ENCODE data around the gene GDPD2. TPM values are rescaled to one million over a fixed set of nuclear protein-coding genes. Genes with fewer than 3 reads are reported as not detected.

Gene GDPD2
- total RNA-seq, 4 donors from 2014 or later, result not detected

DNA sequence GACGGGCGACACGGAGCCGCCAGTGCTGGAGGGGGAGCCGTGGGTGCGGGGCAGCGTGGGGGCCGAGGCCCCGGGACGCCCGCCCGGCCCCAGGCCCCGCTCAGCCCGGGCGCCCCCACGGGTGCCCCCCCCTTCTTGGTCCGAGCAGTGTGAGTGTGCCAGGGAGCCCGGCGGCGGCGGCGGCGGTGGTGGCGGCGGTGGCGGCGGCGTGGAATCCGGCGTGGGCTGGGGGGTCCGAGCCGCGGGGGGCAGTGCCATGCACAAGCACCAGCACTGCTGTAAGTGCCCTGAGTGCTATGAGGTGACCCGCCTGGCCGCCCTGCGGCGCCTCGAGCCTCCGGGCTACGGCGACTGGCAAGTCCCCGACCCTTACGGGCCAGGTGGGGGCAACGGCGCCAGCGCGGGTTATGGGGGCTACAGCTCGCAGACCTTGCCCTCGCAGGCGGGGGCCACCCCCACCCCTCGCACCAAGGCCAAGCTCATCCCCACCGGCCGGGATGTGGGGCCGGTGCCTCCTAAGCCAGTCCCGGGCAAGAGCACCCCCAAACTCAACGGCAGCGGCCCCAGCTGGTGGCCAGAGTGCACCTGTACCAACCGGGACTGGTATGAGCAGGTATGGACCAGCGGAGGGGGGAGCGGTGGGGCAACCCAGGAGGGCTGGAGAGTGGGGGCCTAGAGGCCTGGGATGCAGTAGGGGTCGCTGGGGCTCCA lies 22.0 kb downstream of the GDPD2 start:
- intact Hi-C loops (cut with DNase I), result no loop called here
- 20% methylated on average over 3 of the region's 61 CpGs; no CpG with 5 or more reads in 1 of the 2 donors for WGBS, 2 donors
- no peaks in the 10 kb centered on the region for H3K4me1 ChIP-seq
- H3K36me3 ChIP-seq, result no peaks in the 10 kb centered on the region
- TF ChIP-seq, protein P1, sequence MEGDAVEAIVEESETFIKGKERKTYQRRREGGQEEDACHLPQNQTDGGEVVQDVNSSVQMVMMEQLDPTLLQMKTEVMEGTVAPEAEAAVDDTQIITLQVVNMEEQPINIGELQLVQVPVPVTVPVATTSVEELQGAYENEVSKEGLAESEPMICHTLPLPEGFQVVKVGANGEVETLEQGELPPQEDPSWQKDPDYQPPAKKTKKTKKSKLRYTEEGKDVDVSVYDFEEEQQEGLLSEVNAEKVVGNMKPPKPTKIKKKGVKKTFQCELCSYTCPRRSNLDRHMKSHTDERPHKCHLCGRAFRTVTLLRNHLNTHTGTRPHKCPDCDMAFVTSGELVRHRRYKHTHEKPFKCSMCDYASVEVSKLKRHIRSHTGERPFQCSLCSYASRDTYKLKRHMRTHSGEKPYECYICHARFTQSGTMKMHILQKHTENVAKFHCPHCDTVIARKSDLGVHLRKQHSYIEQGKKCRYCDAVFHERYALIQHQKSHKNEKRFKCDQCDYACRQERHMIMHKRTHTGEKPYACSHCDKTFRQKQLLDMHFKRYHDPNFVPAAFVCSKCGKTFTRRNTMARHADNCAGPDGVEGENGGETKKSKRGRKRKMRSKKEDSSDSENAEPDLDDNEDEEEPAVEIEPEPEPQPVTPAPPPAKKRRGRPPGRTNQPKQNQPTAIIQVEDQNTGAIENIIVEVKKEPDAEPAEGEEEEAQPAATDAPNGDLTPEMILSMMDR (IDR thresholded peaks at IDR 0.05), result no peak
- no peak for TF ChIP-seq POLR2A (IDR thresholded peaks at IDR 0.05)
- no peaks in the 10 kb centered on the region for H3K27me3 ChIP-seq
- H3K9me3 ChIP-seq, result no peaks in the 10 kb centered on the region
- H3K4me3 ChIP-seq (replicated peaks in 1 of 3), result peak overlapping the region in 1 of 3 donors; percentile 6
- DNase-seq, result no peak
- no peak overlapping the region for H3K27ac ChIP-seq

DNA sequence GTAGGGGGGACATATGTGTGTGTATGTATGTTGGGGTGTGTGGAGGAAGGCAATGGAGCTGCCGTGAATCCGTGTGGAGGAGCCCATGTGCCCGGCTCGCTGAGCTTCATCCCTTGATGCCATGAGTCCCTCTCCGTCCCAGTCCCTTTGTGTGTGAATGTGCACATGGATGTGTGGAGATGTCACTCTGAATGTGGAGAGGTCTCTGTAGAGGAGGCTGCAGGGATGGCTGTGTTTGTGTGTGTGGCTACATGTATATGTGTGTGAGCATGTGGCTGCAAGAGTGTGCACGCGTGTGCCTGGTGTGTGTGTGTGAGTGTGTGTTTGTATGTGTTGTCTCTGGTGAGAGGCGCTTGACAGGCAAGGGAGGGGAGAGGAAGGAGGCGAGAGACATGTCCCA lies 22.8 kb downstream of the GDPD2 start:
- intact Hi-C loops (cut with DNase I), result no loop called here
- H3K9me3 ChIP-seq, result no peaks in the 10 kb centered on the region
- no peaks in the 10 kb centered on the region for H3K27me3 ChIP-seq
- 72 to 81% methylated on average over 8 of the region's 9 CpGs for WGBS, 2 donors
- TF ChIP-seq, protein P1 (IDR thresholded peaks at IDR 0.05), result no peak
- TF ChIP-seq POLR2A (IDR thresholded peaks at IDR 0.05), result no peak
- no peak overlapping the region for H3K4me3 ChIP-seq (replicated peaks in 1 of 3)
- H3K4me1 ChIP-seq, result no peaks in the 10 kb centered on the region
- H3K36me3 ChIP-seq, result no peaks in the 10 kb centered on the region
- no peak for DNase-seq
- no peak overlapping the region for H3K27ac ChIP-seq

DNA sequence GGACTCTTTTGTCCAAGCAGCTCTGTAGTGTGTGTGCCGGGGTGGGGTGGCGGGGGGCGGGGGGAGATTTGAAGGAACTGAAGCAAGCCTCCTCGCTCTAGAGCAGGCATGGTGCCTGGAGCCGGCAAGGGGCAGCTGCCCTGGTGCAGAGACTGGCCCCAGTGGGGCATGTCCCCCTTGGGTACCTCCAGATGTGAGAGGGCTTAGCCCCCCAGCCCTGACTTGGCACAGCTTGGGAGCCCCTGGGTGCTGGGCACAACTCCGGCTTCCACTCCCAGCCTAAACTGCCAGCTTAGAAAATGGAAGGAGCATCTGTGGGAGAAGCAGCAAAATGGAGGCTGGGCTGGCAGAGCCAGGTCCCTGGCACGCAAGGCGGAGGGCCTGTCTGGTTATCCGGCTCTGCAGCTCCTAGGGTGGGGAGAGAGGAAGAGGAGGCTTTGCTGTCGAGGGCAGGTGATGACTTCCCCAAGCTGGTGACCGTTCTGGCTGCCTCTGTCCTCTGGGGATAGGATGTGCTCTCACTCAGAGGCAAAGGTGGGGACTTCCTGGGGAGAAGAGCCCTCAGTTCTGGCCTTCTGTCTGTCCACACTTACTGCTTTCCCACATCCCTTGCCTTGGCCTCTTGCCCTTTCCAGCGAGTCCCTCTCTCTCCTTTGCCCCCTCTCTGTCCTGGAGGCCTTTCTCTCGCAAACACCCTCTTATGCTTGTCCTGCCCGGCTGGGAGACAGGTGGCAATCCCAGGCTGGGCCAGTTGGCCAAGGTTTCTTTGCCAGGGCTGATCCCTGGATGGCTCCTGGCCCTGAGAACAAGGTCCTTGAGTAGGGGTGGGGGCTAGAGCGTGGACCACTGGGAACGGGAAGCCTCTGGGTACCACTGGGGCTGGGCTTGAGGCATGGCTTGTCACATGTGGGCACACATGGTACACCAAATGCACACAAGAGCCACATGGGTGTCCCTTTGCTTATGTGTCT lies 23.6 kb downstream of the GDPD2 start:
- intact Hi-C loops (cut with DNase I), result no loop called here
- H3K4me1 ChIP-seq, result no peaks in the 10 kb centered on the region
- no peak overlapping the region for H3K4me3 ChIP-seq (replicated peaks in 1 of 3)

DNA sequence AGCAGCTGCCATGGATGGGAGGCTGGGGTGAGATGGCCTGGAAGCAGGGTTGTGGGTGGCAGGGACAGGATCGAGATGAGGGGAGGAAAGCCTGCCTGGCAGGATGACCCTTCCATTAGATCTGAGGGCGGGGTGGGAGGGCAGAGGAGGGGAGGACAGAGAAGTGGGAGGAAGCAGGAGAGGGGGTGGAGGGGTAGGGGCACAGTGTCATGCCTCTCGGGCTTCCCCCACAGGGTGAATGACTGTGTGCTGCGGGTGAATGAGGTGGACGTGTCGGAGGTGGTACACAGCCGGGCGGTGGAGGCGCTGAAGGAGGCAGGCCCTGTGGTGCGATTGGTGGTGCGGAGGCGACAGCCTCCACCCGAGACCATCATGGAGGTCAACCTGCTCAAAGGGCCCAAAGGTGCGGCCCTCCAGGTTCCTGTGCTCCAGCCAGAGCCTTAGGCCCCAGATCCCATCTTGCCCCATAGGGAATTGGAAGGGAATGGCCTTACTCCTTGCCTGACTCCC lies 26.4 kb downstream of the GDPD2 start:
- H3K4me1 ChIP-seq, result no peaks in the 10 kb centered on the region
- no peak overlapping the region for H3K4me3 ChIP-seq (replicated peaks in 1 of 3)
- no peak for TF ChIP-seq POLR2A (IDR thresholded peaks at IDR 0.05)
- TF ChIP-seq, protein P1 (IDR thresholded peaks at IDR 0.05), result no peak
- no peaks in the 10 kb centered on the region for H3K9me3 ChIP-seq
- H3K36me3 ChIP-seq, result no peaks in the 10 kb centered on the region
- H3K27ac ChIP-seq, result no peak overlapping the region
- DNase-seq, result no peak
- H3K27me3 ChIP-seq, result no peaks in the 10 kb centered on the region
- 93 to 97% methylated on average over 2 to 12 of the region's 14 CpGs for WGBS, 2 donors
- intact Hi-C loops (cut with DNase I), result no loop called here

More for the DNA sequence above, 23.6 kb downstream of the GDPD2 start:
- no peak for DNase-seq
- WGBS, 2 donors, result 80 to 82% methylated on average over 6 to 10 of the region's 16 CpGs
- H3K9me3 ChIP-seq, result no peaks in the 10 kb centered on the region
- TF ChIP-seq POLR2A (IDR thresholded peaks at IDR 0.05), result no peak
- no peak overlapping the region for H3K27ac ChIP-seq
- no peaks in the 10 kb centered on the region for H3K36me3 ChIP-seq
- H3K27me3 ChIP-seq, result no peaks in the 10 kb centered on the region

GRCh38 chrX:70452143-70452733 lies 29.1 kb downstream of the GDPD2 start:
- H3K36me3 ChIP-seq, result no peaks in the 10 kb centered on the region
- H3K4me3 ChIP-seq (replicated peaks in 1 of 3), result peak overlapping the region in 1 of 3 donors; percentile 19
- 0 to 1% methylated on average over 13 to 19 of the region's 39 CpGs for WGBS, 2 donors
- H3K9me3 ChIP-seq, result no peaks in the 10 kb centered on the region
- no peaks in the 10 kb centered on the region for H3K27me3 ChIP-seq
- DNase-seq, result peak; percentile 55 to 58
- intact Hi-C loops (cut with DNase I), result loop anchor here (5.0 kb wide), 1 partner anchor 100 kb away; no protein-coding TSS in a partner anchor
- H3K4me1 ChIP-seq, result no peaks in the 10 kb centered on the region
- H3K27ac ChIP-seq, result peak overlapping the region; percentile 21 to 37 (median 36)
- TF ChIP-seq POLR2A (IDR thresholded peaks at IDR 0.05), result no peak
- TF ChIP-seq, protein P1 (IDR thresholded peaks at IDR 0.05), result peak in 4 of 6 experiments; percentile 49 to 65 (median 60)

Data from thyroid gland (tissue), 4 donors.